K562 (cell line): ENCODE results near the gene ATP1A3. TPM values are rescaled to one million over a fixed set of nuclear protein-coding genes. Genes with fewer than 3 reads are reported as not detected.

Source experiments
- ATAC-seq: fragments of 200-7000 bp; cut with Tn5 transposase; 3 replicates; pipeline ENCODE4 v1.9.1; 2020; ENCODE audit warnings: moderate library complexity
- BruUV-seq: library from RNA; stranded (reverse); fragments of 400-500 nt; replicated peaks from 2 replicates; lab custom pipeline; 2021; lab: Mats Ljungman, UMichigan
- CTCF ChIA-PET: fragments of 300-600 bp; formaldehyde crosslinking; extraction: SDS; loops from one replicate; lab custom pipeline; 2021; ENCODE audit warnings: low intra/inter-chr PET ratio; lab: Yijun Ruan, JAX
- POLR2A ChIA-PET: fragments of 300-600, 350-650 bp; sonication (Branson Sonifier 250); formaldehyde crosslinking; extraction: SDS; loops from one replicate; lab custom pipeline; 2021; ENCODE audit warnings: antibody characterized with exemption, inconsistent platforms; lab: Yijun Ruan, JAX
- DNase-seq, 4 experiments: peaks; one replicate each; pipeline versions ENCODE4 v3.0.0 to v3.0.0-alpha.2; 2011 to 2018; ENCODE audit warnings: low spot score in 3 of 4, mixed read lengths in 3 of 4; ENCODE audit errors: extremely low read depth in 1 of 4
- FAIRE-seq: peaks from 2 replicates; lab custom pipeline; 2011; peaks lifted over from hg19 to GRCh38; lab: Jason Lieb, UNC
- H2AFZ ChIP-seq: 2 replicates; pipeline ENCODE4 v1.6.0; 2011; ENCODE audit warnings: low read depth, low read length, control low read depth, inconsistent platforms
- H3K27ac ChIP-seq: fragments of 200-600 bp; 3 replicates; pipeline ENCODE4 v1.8.0; 2011; ENCODE audit warnings: low read depth, mild to moderate bottlenecking, control low read depth, inconsistent platforms, low read length, moderate library complexity, mixed read lengths; ENCODE audit errors: extremely low read depth
- H3K27me3 ChIP-seq, 2 experiments: fragments of 300-600 bp in 1 of 2; 2 replicates in 1 of 2; 3 replicates in 1 of 2; pipeline versions ENCODE4 v1.6.0 to v1.8.0; 2011; ENCODE audit warnings: inconsistent platforms in 2 of 2, low read length in 2 of 2, mild to moderate bottlenecking in 1 of 2, mixed read lengths in 1 of 2, moderate library complexity in 1 of 2; ENCODE audit not compliant: control insufficient read depth in 2 of 2, insufficient read depth in 2 of 2
- H3K36me3 ChIP-seq: fragments of 300-600 bp; 3 replicates; pipeline ENCODE4 v1.8.0; 2011; ENCODE audit warnings: mild to moderate bottlenecking, low read length, inconsistent platforms; ENCODE audit not compliant: control insufficient read depth, insufficient read depth
- H3K4me1 ChIP-seq, 2 experiments: fragments of 200-600 bp in 1 of 2; replicated peaks in 1 of 2; 2 replicates in 1 of 2; 3 replicates in 1 of 2; pipeline versions ENCODE4 v1.5.1 to v1.8.0; 2011; ENCODE audit warnings: inconsistent platforms in 2 of 2, low read length in 2 of 2, mild to moderate bottlenecking in 1 of 2, mixed read lengths in 1 of 2, moderate library complexity in 1 of 2; ENCODE audit not compliant: control insufficient read depth in 2 of 2, insufficient read depth in 2 of 2
- H3K4me2 ChIP-seq: 2 replicates; pipeline ENCODE4 v1.6.1; 2011; ENCODE audit warnings: low read length, control low read depth, inconsistent platforms, mixed read lengths; ENCODE audit not compliant: insufficient read depth
- H3K4me3 ChIP-seq: fragments of 200-600 bp; sonication (generic), shearing (Covaris generic); 2 replicates; pipeline ENCODE4 v1.5.1; 2016; ENCODE audit warnings: control low read depth, inconsistent platforms
- H3K79me2 ChIP-seq: fragments of 200-600 bp; 3 replicates; pipeline ENCODE4 v1.8.0; 2011; ENCODE audit warnings: low read length, inconsistent platforms; ENCODE audit not compliant: control insufficient read depth, insufficient read depth
- H3K9ac ChIP-seq, 2 experiments: 2 replicates each; pipeline versions ENCODE4 v1.6.0 to v1.6.1; 2011; ENCODE audit warnings: low read depth in 2 of 2, low read length in 2 of 2, control low read depth in 1 of 2, inconsistent platforms in 1 of 2, mild to moderate bottlenecking in 1 of 2, mixed read lengths in 1 of 2; ENCODE audit not compliant: insufficient read depth in 1 of 2
- H3K9me1 ChIP-seq: one replicate; pipeline ENCODE4 v1.6.0; 2011; ENCODE audit warnings: inconsistent platforms, mild to moderate bottlenecking, low read length, moderate library complexity; ENCODE audit not compliant: control insufficient read depth, insufficient read depth
- H3K9me3 ChIP-seq: replicated peaks from 2 replicates; pipeline ENCODE4 v1.5.1; 2011; ENCODE audit warnings: low read depth, low read length, inconsistent platforms; ENCODE audit not compliant: control insufficient read depth, insufficient read depth
- H4K20me1 ChIP-seq: replicated peaks from 2 replicates; pipeline ENCODE4 v1.6.1; 2011; ENCODE audit warnings: low read length, inconsistent platforms, mixed read lengths; ENCODE audit not compliant: control insufficient read depth, insufficient read depth
- ARNT ChIP-seq, 2 experiments: fragments of 450-650 bp; IDR thresholded peaks; 2 replicates each; pipeline ENCODE4 v1.6.1; 2016; ENCODE audit warnings: mild to moderate bottlenecking in 1 of 2
- ATF2 ChIP-seq: sonication (generic); formaldehyde crosslinking; IDR thresholded peaks from 2 replicates; pipeline ENCODE4 v1.8.1; 2022; ENCODE audit warnings: missing genetic modification reagents
- ATF7 ChIP-seq: fragments of 450-650 bp; IDR thresholded peaks from 2 replicates; pipeline ENCODE4 v1.7.1; 2014; ENCODE audit warnings: mild to moderate bottlenecking, moderate library complexity
- CREM ChIP-seq: IDR thresholded peaks from 2 replicates; pipeline ENCODE4 v1.6.1; 2014; ENCODE audit warnings: antibody characterized with exemption, low read depth
- PCBP1 ChIP-seq: fragments of 200-400 bp; formaldehyde crosslinking; IDR thresholded peaks from 2 replicates; pipeline ENCODE4 v1.6.1; 2018; ENCODE audit warnings: mild to moderate bottlenecking, low read depth, low read length; ENCODE audit not compliant: poor library complexity, severe bottlenecking
- SMAD2 ChIP-seq: fragments of 150-350 bp; IDR thresholded peaks from 2 replicates; pipeline ENCODE4 v1.6.1; 2014; ENCODE audit warnings: low read depth, mild to moderate bottlenecking, low read length
- TAF1 ChIP-seq: IDR thresholded peaks from 2 replicates; pipeline ENCODE4 v1.6.1; 2011; ENCODE audit warnings: mild to moderate bottlenecking, low read length, moderate library complexity; ENCODE audit not compliant: insufficient read depth, control insufficient read depth, severe bottlenecking; ENCODE audit errors: extremely low read depth
- ZHX1 ChIP-seq: fragments of 150-350 bp; conservative IDR thresholded peaks from 2 replicates; pipeline ENCODE4 v1.6.1; 2014; ENCODE audit warnings: low read length
- ZNF778 ChIP-seq: fragments of 450-650 bp; formaldehyde crosslinking; IDR thresholded peaks from 2 replicates; pipeline ENCODE4 v1.4.0; 2020; ENCODE audit warnings: mild to moderate bottlenecking, moderate library complexity
- WGBS: fragments of 100-300 bp; shearing (Covaris generic); methylation state at CpG from one replicate; pipeline ENCODE4 v1.1.6; 2016; ENCODE audit warnings: low coverage, mixed read lengths; ENCODE audit not compliant: insufficient coverage; ENCODE audit errors: missing lambda C conversion rate; 5-methylcytosine and 5-hydroxymethylcytosine counted together
- in situ Hi-C: fragments of 300-500 bp; cut with MboI; formaldehyde crosslinking; loops from 4 replicates; pipeline ENCODE4 v1.15.0; 2018; ENCODE audit warnings: inconsistent platforms, mixed read lengths
- intact Hi-C: fragments of 100-400 bp; cut with micrococcal nuclease; formaldehyde crosslinking; loops from 2 replicates; pipeline ENCODE4 v1.14.2; 2022
- polyA plus RNA-seq, 8 experiments: library from polyadenylated mRNA; depleted of rRNA in 4 of 8; stranded (reverse) in 5 of 8; unstranded in 3 of 8; fragments of >200 nt; fragmentation: Nextera tagmentation in 2 of 8; fragmentation: Illumina TruSeq in 1 of 8; extraction: Ambion mirVana in 2 of 8; extraction: Trizol in 1 of 8; gene quantifications; 2 replicates each; pipeline versions ENCODE4 v1.2.1 to v1.2.3, GENCODE V29; 2011 to 2014; ENCODE audit warnings: inconsistent platforms in 1 of 8, missing spikeins in 1 of 8
- total RNA-seq, 7 experiments: library from RNA; depleted of rRNA in 6 of 7; stranded (reverse); fragments of >200 nt in 6 of 7; fragmentation: Illumina TruSeq in 2 of 7; extraction: Trizol in 2 of 7; gene quantifications; 2 replicates each; pipeline versions ENCODE4 v1.2.1 to v1.2.3, GENCODE V29; 2011 to 2021; ENCODE audit warnings: low replicate concordance in 1 of 7
- TF ChIP-seq, protein P1 (sequence below): fragments of 200-800 bp; sonication (Bioruptor generic); IDR thresholded peaks from 2 replicates; pipeline ENCODE4 v1.6.1; 2016; ENCODE audit warnings: missing genetic modification characterization, missing compliant biosample characterization

Gene ATP1A3
- total and polyA plus RNA-seq, 9 of the 15 experiments (the other 6 are each of a cell fraction or from before 2014, with no cell fraction given) = 0.03 to 1.0 (median 0.17) TPM; not detected in 3

DNA sequence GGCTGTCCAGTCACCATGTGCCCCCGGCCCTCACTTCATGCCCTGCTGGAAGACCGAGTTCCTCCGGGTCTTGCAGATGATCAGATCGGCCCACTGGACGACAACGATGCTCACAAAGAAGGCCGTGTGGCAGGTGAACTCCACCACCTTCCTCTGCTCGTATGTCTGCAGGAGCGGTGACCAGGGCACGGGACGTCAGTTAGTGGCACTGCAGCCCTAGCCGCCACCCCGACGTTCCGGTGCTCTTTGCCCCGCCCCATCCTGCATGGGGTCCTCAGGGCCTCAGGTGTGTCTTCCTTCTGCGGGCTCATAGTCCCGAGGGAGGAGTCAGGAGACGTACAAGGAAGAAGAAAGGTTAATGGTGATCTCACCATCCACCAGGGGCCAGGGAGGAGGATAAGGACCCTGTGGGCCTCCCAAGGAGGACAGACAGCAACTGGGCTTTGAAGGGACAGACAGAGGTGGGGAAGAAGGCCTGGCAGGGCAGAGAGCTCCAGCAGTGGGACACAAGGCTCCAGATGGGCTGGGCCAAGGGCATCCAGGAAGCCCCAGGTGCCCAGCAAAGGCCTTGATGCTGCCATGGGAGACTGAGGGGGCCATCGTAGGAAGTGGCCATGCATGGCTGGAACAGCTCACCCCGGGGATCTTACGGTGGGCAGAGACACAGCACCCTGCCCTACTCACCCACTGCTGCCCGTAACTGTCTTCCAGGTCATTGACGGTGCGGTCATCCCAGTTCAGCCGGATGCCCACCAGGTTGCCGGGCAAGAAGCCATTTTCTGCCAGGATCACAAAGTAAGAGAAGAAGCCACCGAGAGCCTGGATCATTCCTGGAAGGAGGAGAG is 25.1 kb downstream of the ATP1A3 start:
- intact Hi-C loops = no loop called here
- H3K27me3 ChIP-seq = peaks cover 44 to 66% of the 10 kb centered on the region in 2 experiments; a peak in 4 of 5 replicates
- no TSS peak for BruUV-seq
- no peak overlapping the region for H3K4me3 ChIP-seq
- peaks cover 10% of the 10 kb centered on the region for H4K20me1 ChIP-seq
- 6% methylated on average over 28 of the region's 28 CpGs for WGBS
- peak overlapping the region in 1 of 2 experiments; percentile 58; a peak in 1 of 4 replicates for H3K9ac ChIP-seq
- H3K9me3 ChIP-seq = no peaks in the 10 kb centered on the region
- in situ Hi-C loops = no loop called here
- no peaks in the 10 kb centered on the region for H3K36me3 ChIP-seq
- no peak overlapping the region for H3K27ac ChIP-seq
- H3K4me1 ChIP-seq = peaks cover 0 to 15% of the 10 kb centered on the region in 2 experiments; a peak in 2 of 5 replicates
- ATAC-seq (no peak), FAIRE-seq (no peak), DNase-seq (no peak)
- no peaks in the 10 kb centered on the region for H3K79me2 ChIP-seq
- ChIA-PET POLR2A (interaction anchor here (0.6 kb wide), 1 partner anchor 98 kb away, joined by 3 read pairs; no protein-coding TSS in a partner anchor), CTCF (no interaction called here)
- no peak overlapping the region for H3K4me2 ChIP-seq
- no peak overlapping the region for H2AFZ ChIP-seq
- no peaks in the 10 kb centered on the region for H3K9me1 ChIP-seq
- TF ChIP-seq ZNF778 (CRISPR knock-in tag) (no peak), SMAD2 (no peak), ZHX1 (no peak), TAF1 (no peak), ARNT (IDR thresholded peaks at IDR 0.05) (no peak), CREM (no peak), PCBP1 (no peak), ATF7 (no peak), ATF2 (CRISPR knock-in tag) (no peak)
- TF ChIP-seq, protein P1, sequence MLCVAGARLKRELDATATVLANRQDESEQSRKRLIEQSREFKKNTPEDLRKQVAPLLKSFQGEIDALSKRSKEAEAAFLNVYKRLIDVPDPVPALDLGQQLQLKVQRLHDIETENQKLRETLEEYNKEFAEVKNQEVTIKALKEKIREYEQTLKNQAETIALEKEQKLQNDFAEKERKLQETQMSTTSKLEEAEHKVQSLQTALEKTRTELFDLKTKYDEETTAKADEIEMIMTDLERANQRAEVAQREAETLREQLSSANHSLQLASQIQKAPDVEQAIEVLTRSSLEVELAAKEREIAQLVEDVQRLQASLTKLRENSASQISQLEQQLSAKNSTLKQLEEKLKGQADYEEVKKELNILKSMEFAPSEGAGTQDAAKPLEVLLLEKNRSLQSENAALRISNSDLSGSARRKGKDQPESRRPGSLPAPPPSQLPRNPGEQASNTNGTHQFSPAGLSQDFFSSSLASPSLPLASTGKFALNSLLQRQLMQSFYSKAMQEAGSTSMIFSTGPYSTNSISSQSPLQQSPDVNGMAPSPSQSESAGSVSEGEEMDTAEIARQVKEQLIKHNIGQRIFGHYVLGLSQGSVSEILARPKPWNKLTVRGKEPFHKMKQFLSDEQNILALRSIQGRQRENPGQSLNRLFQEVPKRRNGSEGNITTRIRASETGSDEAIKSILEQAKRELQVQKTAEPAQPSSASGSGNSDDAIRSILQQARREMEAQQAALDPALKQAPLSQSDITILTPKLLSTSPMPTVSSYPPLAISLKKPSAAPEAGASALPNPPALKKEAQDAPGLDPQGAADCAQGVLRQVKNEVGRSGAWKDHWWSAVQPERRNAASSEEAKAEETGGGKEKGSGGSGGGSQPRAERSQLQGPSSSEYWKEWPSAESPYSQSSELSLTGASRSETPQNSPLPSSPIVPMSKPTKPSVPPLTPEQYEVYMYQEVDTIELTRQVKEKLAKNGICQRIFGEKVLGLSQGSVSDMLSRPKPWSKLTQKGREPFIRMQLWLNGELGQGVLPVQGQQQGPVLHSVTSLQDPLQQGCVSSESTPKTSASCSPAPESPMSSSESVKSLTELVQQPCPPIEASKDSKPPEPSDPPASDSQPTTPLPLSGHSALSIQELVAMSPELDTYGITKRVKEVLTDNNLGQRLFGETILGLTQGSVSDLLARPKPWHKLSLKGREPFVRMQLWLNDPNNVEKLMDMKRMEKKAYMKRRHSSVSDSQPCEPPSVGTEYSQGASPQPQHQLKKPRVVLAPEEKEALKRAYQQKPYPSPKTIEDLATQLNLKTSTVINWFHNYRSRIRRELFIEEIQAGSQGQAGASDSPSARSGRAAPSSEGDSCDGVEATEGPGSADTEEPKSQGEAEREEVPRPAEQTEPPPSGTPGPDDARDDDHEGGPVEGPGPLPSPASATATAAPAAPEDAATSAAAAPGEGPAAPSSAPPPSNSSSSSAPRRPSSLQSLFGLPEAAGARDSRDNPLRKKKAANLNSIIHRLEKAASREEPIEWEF (CRISPR knock-in tag) = no peak
